SK-N-SH treated with all-trans-retinoic acid at 6 μM for 48 hours (cell line): ENCODE results near the gene PLCB1.

Experiments
- ARNTL ChIP-seq: fragments of 450-650 bp; formaldehyde crosslinking; IDR thresholded peaks from 2 replicates; pipeline ENCODE4 v1.5.0; 2020; ENCODE audit warnings: low read depth, mild to moderate bottlenecking, moderate library complexity, borderline replicate concordance
- BACH2 ChIP-seq: fragments of 250-450 bp; sonication (Bioruptor Pico); IDR thresholded peaks from 2 replicates; pipeline ENCODE4 v1.9.0; 2021; ENCODE audit warnings: mild to moderate bottlenecking, borderline replicate concordance
- CSDC2 ChIP-seq: fragments of 250-450 bp; sonication (Bioruptor Pico); IDR thresholded peaks from 2 replicates; pipeline ENCODE4 v1.5.0; 2020; ENCODE audit warnings: mild to moderate bottlenecking, moderate library complexity
- ISL1 ChIP-seq: fragments of 250-450 bp; sonication (Bioruptor Pico); IDR thresholded peaks from 2 replicates; pipeline ENCODE4 v2.1.2; 2022; ENCODE audit warnings: mild to moderate bottlenecking, moderate library complexity
- PPARA ChIP-seq: fragments of 250-450 bp; sonication (Bioruptor Pico); IDR thresholded peaks from 2 replicates; pipeline ENCODE4 v1.5.0; 2020; ENCODE audit warnings: mild to moderate bottlenecking, borderline replicate concordance
- SNAI2 ChIP-seq: fragments of 250-450 bp; sonication (Bioruptor Pico); IDR thresholded peaks from 2 replicates; pipeline ENCODE4 v1.5.0; 2020; ENCODE audit warnings: mild to moderate bottlenecking, moderate library complexity
- TCF4 ChIP-seq: fragments of 250-450 bp; sonication (Bioruptor Pico); IDR thresholded peaks from 2 replicates; pipeline ENCODE4 v1.8.0; 2021; ENCODE audit warnings: mild to moderate bottlenecking, moderate library complexity, borderline replicate concordance
- ZC3H10 ChIP-seq: fragments of 250-450 bp; sonication (Bioruptor Pico); IDR thresholded peaks from 2 replicates; pipeline ENCODE4 v1.5.1; 2021; ENCODE audit warnings: mild to moderate bottlenecking, moderate library complexity
- ZFP3 ChIP-seq: fragments of 250-450 bp; sonication (Bioruptor Pico); IDR thresholded peaks from 2 replicates; pipeline ENCODE4 v1.5.0; 2020; ENCODE audit warnings: mild to moderate bottlenecking, moderate library complexity
- ZFP30 ChIP-seq: fragments of 450-650 bp; formaldehyde crosslinking; IDR thresholded peaks from 2 replicates; pipeline ENCODE4 v1.5.0; 2022; ENCODE audit warnings: mild to moderate bottlenecking, moderate library complexity
- ZNF70 ChIP-seq: fragments of 450-650 bp; formaldehyde crosslinking; IDR thresholded peaks from 2 replicates; pipeline ENCODE4 v1.5.0; 2020; ENCODE audit warnings: mild to moderate bottlenecking, moderate library complexity
- TF ChIP-seq, protein P1 (sequence below): fragments of 250-450 bp; sonication (Bioruptor Pico); IDR thresholded peaks from 2 replicates; pipeline ENCODE4 v1.8.0; 2020; ENCODE audit warnings: mild to moderate bottlenecking, moderate library complexity, borderline replicate concordance
- TF ChIP-seq, protein P2 (sequence below): fragments of 250-450 bp; sonication (Bioruptor Pico); IDR thresholded peaks from 2 replicates; pipeline ENCODE4 v1.5.1; 2020; ENCODE audit warnings: low read depth, mild to moderate bottlenecking, moderate library complexity
- TF ChIP-seq, protein P3 (sequence below): fragments of 250-450 bp; sonication (Bioruptor Pico); IDR thresholded peaks from 2 replicates; pipeline ENCODE4 v1.5.1; 2021; ENCODE audit warnings: mild to moderate bottlenecking, moderate library complexity

DNA sequence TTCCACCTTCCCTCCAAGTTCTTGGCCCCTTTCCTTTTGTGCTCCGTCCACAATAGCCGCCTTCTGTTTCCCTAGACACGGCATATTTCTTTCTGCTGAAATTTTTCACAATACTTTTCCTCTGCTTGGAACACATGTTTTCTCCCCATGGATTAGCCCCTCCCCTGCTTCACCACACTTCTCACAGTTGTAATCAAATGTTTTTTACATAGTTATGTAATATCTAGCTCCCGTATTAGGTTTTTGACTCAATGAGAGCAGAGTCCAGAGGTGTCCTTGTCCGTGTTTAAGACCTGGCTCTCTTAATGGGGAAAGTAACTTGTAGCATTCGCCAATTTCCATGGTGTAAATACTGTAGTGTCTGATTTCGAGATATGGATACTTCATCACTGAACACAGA lies 34.7 kb downstream of the PLCB1 start:
- TF ChIP-seq, protein P1, sequence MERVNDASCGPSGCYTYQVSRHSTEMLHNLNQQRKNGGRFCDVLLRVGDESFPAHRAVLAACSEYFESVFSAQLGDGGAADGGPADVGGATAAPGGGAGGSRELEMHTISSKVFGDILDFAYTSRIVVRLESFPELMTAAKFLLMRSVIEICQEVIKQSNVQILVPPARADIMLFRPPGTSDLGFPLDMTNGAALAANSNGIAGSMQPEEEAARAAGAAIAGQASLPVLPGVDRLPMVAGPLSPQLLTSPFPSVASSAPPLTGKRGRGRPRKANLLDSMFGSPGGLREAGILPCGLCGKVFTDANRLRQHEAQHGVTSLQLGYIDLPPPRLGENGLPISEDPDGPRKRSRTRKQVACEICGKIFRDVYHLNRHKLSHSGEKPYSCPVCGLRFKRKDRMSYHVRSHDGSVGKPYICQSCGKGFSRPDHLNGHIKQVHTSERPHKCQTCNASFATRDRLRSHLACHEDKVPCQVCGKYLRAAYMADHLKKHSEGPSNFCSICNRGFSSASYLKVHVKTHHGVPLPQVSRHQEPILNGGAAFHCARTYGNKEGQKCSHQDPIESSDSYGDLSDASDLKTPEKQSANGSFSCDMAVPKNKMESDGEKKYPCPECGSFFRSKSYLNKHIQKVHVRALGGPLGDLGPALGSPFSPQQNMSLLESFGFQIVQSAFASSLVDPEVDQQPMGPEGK: no peak
- TF ChIP-seq, protein P2, sequence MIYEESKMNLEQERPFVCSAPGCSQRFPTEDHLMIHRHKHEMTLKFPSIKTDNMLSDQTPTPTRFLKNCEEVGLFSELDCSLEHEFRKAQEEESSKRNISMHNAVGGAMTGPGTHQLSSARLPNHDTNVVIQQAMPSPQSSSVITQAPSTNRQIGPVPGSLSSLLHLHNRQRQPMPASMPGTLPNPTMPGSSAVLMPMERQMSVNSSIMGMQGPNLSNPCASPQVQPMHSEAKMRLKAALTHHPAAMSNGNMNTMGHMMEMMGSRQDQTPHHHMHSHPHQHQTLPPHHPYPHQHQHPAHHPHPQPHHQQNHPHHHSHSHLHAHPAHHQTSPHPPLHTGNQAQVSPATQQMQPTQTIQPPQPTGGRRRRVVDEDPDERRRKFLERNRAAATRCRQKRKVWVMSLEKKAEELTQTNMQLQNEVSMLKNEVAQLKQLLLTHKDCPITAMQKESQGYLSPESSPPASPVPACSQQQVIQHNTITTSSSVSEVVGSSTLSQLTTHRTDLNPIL (CRISPR knock-in tag): no peak
- TF ChIP-seq ZC3H10 (CRISPR knock-in tag) (no peak), ZFP3 (CRISPR knock-in tag) (no peak), TCF4 (no peak), ISL1 (CRISPR knock-in tag) (no peak), BACH2 (no peak), ZNF70 (CRISPR knock-in tag) (no peak), SNAI2 (CRISPR knock-in tag) (no peak), ARNTL (CRISPR knock-in tag) (no peak), CSDC2 (CRISPR knock-in tag) (no peak), ZFP30 (no peak), PPARA (CRISPR knock-in tag) (no peak)
- TF ChIP-seq, protein P3, sequence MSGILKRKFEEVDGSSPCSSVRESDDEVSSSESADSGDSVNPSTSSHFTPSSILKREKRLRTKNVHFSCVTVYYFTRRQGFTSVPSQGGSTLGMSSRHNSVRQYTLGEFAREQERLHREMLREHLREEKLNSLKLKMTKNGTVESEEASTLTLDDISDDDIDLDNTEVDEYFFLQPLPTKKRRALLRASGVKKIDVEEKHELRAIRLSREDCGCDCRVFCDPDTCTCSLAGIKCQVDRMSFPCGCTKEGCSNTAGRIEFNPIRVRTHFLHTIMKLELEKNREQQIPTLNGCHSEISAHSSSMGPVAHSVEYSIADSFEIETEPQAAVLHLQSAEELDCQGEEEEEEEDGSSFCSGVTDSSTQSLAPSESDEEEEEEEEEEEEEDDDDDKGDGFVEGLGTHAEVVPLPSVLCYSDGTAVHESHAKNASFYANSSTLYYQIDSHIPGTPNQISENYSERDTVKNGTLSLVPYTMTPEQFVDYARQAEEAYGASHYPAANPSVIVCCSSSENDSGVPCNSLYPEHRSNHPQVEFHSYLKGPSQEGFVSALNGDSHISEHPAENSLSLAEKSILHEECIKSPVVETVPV (CRISPR knock-in tag): no peak
